ENCODE measurements around the gene CIRBP. TPM values are rescaled to one million over a fixed set of nuclear protein-coding genes. Genes with fewer than 3 reads are reported as not detected.

The CIRBP gene
- polyA plus RNA-seq, 1 donor = 895 TPM

- DNase-seq = no peak
These were observed 3.5 kb upstream of the CIRBP start for GRCh38 chr19:1265615-1266128.

- no peak for DNase-seq
These were observed 2.8 kb upstream of the CIRBP start for GRCh38 chr19:1266129-1266915.

- no peak for DNase-seq
These were observed 2.1 kb upstream of the CIRBP start for GRCh38 chr19:1266916-1267476.

GRCh38 chr19:1267477-1268225 is 1.5 kb upstream of the CIRBP start:
- DNase-seq = no peak

- DNase-seq = no peak
These were observed 687 bp upstream of the CIRBP start for GRCh38 chr19:1268226-1269064.

GRCh38 chr19:1269478-1270212 is 513 bp downstream of the CIRBP start:
- no peak for DNase-seq

- no peak for DNase-seq
These were observed 1.2 kb downstream of the CIRBP start for GRCh38 chr19:1270213-1270853.

- DNase-seq = no peak
These were observed 1.9 kb downstream of the CIRBP start for GRCh38 chr19:1270854-1271527.

GRCh38 chr19:1271528-1272422 is 2.6 kb downstream of the CIRBP start:
- no peak for DNase-seq

- no peak for DNase-seq
These were observed 3.5 kb downstream of the CIRBP start for GRCh38 chr19:1272423-1273262.

- no peak for DNase-seq
These were observed 4.3 kb downstream of the CIRBP start for GRCh38 chr19:1273263-1274041.

- DNase-seq = no peak
These were observed 5.1 kb downstream of the CIRBP start for GRCh38 chr19:1274081-1274851.

- no peak for DNase-seq
These were observed 5.7 kb downstream of the CIRBP start for GRCh38 chr19:1274852-1275259.

- DNase-seq = peak; percentile 92
These were observed 6.3 kb downstream of the CIRBP start, which contains the start of gene FAM174C for GRCh38 chr19:1275260-1275975. FAM174C (plus strand) TSS chr19:1275530; CDS start chr19:1275550, 20 bp downstream.

GRCh38 chr19:1275976-1276627 is 7.0 kb downstream of the CIRBP start:
- DNase-seq = no peak

Measured in left kidney (tissue), 2 donors.